LNCAP (cell line): ENCODE data around the gene CCT6B.

Experiments
- CTCF ChIP-seq: fragments of 450-650 bp; IDR thresholded peaks from 2 replicates; pipeline ENCODE4 v1.5.1; 2017; ENCODE audit warnings: mild to moderate bottlenecking

Gene CCT6B

GRCh38 chr17:34979153-34979552 lies 17.9 kb upstream of the CCT6B start:
- no peak for TF ChIP-seq CTCF

- no peak for TF ChIP-seq CTCF
These were observed 13.8 kb upstream of the CCT6B start for GRCh38 chr17:34974794-34975785.

GRCh38 chr17:34974179-34974578 lies 12.9 kb upstream of the CCT6B start:
- no peak for TF ChIP-seq CTCF

- TF ChIP-seq CTCF = no peak
These were observed 2.8 kb downstream of the CCT6B start for GRCh38 chr17:34958438-34958837.

GRCh38 chr17:34930283-34930682 lies 31.0 kb downstream of the CCT6B start:
- no peak for TF ChIP-seq CTCF

- TF ChIP-seq CTCF = no peak
These were observed 34.6 kb downstream of the CCT6B start for GRCh38 chr17:34926661-34927060.

GRCh38 chr17:34920676-34921075 lies 40.6 kb downstream of the CCT6B start:
- TF ChIP-seq CTCF = no peak
